Activated CD4-positive, alpha-beta memory T cell treated with anti-CD3 and anti-CD28 coated beads, Interleukin-2, amount 10 ng/mL, durations not matched to agents 7 days and 5 days (primary cell): ENCODE data around the gene ARHGAP25. TPM values are rescaled to one million over a fixed set of nuclear protein-coding genes. Genes with fewer than 3 reads are reported as not detected.

Experiments
- CTCF ChIA-PET: fragments of 350-600 bp; sonication (Branson Sonifier 250); formaldehyde crosslinking; loops from one replicate; lab custom pipeline; 2021; ENCODE audit warnings: antibody characterized with exemption, inconsistent platforms; lab: Charles Lee
- POLR2A ChIA-PET: fragments of 350-600 bp; sonication (Branson Sonifier 250); formaldehyde crosslinking; loops from one replicate; lab custom pipeline; 2021; ENCODE audit warnings: antibody characterized with exemption; lab: Charles Lee
- DNase-seq: peaks from one replicate; pipeline ENCODE4 v3.0.0-alpha.2; 2020
- H3K27ac Mint-ChIP-seq: one replicate; pipeline ENCODE4 v1.8.0; 2021; ENCODE audit warnings: mild to moderate bottlenecking, mixed read lengths
- H3K27me3 Mint-ChIP-seq: one replicate; pipeline ENCODE4 v1.8.0; 2021; ENCODE audit warnings: mixed read lengths
- H3K36me3 Mint-ChIP-seq: one replicate; pipeline ENCODE4 v1.8.0; 2021; ENCODE audit warnings: low read depth, mixed read lengths
- H3K4me1 Mint-ChIP-seq: one replicate; pipeline ENCODE4 v1.8.0; 2021; ENCODE audit warnings: mixed read lengths
- H3K4me3 Mint-ChIP-seq: one replicate; pipeline ENCODE4 v1.8.0; 2021; ENCODE audit warnings: mild to moderate bottlenecking, mixed read lengths
- H3K9me3 Mint-ChIP-seq: one replicate; pipeline ENCODE4 v1.8.0; 2021; ENCODE audit warnings: mixed read lengths
- total RNA-seq, 2 experiments: library from RNA; stranded (reverse); gene quantifications; one replicate each; pipeline ENCODE4 v1.2.3, GENCODE V29; 2021

The ARHGAP25 gene
- total RNA-seq, 2 experiments from 2014 or later = 128 to 132 TPM

DNA sequence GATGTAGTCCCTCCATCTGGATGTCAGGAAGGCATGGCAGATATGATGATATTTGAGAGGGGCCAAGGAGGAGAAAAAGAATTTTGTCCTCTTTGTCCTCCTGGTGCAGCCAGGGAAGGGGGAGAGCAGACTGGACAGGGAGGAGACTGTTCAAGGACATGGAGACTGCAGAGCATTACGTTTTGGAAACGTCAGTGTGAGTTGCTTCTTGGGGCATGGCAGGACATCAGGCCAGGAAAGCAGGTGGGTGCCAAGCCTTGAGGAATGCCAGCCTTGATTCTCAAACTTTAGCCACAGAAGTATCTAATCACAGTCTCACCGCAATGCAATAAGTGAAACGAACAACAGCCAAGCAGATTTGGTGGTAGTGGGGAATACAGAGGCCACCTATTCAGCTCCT, 70.4 kb downstream of the ARHGAP25 start:
- POLR2A ChIA-PET = interaction anchor here (1.4 to 1.5 kb wide), 2 partner anchors 25 to 31 kb away, joined by 3 to 4 read pairs; no protein-coding TSS in a partner anchor
- DNase-seq = no peak
- CTCF ChIA-PET = interaction anchor here (1.8 kb wide), 1 partner anchor 96 kb away, joined by 6 read pairs; no protein-coding TSS in a partner anchor
- peaks cover 54% of the 10 kb centered on the region for H3K36me3 Mint-ChIP-seq
- H3K9me3 Mint-ChIP-seq = no peaks in the 10 kb centered on the region
- H3K4me1 Mint-ChIP-seq = peaks cover 35% of the 10 kb centered on the region
- no peak overlapping the region for H3K4me3 Mint-ChIP-seq
- H3K27ac Mint-ChIP-seq = peak overlapping the region; percentile 29
- no peaks in the 10 kb centered on the region for H3K27me3 Mint-ChIP-seq

DNA sequence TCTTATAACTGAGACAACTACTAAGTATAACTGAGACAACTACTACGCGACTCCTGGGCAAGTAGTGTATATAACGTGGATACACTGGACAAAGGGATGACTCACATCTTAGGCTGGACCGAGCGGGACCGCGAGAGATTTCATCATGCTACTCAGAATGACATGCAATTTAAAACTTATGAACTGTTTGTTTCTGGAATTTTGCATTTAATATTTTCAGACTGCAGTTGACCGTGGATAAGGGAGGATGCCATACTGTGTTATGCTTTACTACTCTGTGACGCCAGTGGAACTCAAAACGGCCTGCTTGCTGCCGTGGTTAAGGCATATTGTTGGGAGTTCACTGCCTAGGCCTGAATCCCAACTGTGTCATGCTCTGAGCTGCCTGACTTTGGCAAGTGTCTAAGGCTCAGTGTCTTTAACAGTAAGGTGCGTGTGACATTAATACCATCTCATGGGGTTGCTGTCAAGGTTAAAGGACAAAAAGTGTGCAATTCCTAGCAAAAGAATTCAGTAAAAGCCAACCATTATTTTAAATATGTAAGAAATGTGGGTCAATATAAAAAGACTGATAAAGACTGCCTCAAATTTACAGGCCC, 72.0 kb downstream of the ARHGAP25 start:
- no peaks in the 10 kb centered on the region for H3K9me3 Mint-ChIP-seq
- ChIA-PET CTCF (interaction anchor here (1.0 kb wide), 1 partner anchor 8 kb away, joined by 3 read pairs; no protein-coding TSS in a partner anchor), POLR2A (no interaction called here)
- H3K4me3 Mint-ChIP-seq = no peak overlapping the region
- peaks cover 55% of the 10 kb centered on the region for H3K36me3 Mint-ChIP-seq
- no peak for DNase-seq
- no peaks in the 10 kb centered on the region for H3K27me3 Mint-ChIP-seq
- H3K27ac Mint-ChIP-seq = peak overlapping the region; percentile 13
- peaks cover 33% of the 10 kb centered on the region for H3K4me1 Mint-ChIP-seq

DNA sequence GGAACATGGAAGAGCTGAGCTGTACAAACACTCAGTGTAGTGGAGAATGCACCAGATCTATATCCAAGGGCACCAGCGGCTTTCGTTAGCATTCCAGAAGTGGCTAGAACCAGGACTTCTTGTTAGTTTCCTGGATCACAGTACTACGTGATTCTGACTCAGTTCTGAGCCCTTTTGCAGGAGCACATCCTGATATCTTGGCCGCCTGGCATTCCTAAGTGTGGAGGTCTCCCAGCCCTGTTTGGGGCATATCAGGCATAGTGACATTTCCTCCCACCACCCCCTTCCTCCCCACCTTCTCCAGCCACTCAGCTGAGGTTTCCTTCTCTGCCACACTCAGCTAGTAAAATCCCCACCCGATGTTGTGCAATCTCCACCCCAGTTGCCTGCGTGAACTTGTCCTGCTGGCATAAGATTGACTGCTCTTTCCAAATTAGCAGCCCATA, 73.2 kb downstream of the ARHGAP25 start:
- peak overlapping the region; percentile 54 for H3K27ac Mint-ChIP-seq
- H3K4me1 Mint-ChIP-seq = peaks cover 33% of the 10 kb centered on the region
- peaks cover 62% of the 10 kb centered on the region for H3K36me3 Mint-ChIP-seq
- no peak for DNase-seq
- H3K4me3 Mint-ChIP-seq = no peak overlapping the region
- H3K9me3 Mint-ChIP-seq = no peaks in the 10 kb centered on the region
- CTCF ChIA-PET = interaction anchor here (0.7 to 1.2 kb wide), 3 partner anchors 10 to 151 kb away, joined by 3 read pairs; no protein-coding TSS in a partner anchor
- no peaks in the 10 kb centered on the region for H3K27me3 Mint-ChIP-seq
- POLR2A ChIA-PET = interaction anchor here (0.7 to 1.2 kb wide), 2 partner anchors 42 to 62 kb away, joined by 3 to 4 read pairs; no protein-coding TSS in a partner anchor

DNA sequence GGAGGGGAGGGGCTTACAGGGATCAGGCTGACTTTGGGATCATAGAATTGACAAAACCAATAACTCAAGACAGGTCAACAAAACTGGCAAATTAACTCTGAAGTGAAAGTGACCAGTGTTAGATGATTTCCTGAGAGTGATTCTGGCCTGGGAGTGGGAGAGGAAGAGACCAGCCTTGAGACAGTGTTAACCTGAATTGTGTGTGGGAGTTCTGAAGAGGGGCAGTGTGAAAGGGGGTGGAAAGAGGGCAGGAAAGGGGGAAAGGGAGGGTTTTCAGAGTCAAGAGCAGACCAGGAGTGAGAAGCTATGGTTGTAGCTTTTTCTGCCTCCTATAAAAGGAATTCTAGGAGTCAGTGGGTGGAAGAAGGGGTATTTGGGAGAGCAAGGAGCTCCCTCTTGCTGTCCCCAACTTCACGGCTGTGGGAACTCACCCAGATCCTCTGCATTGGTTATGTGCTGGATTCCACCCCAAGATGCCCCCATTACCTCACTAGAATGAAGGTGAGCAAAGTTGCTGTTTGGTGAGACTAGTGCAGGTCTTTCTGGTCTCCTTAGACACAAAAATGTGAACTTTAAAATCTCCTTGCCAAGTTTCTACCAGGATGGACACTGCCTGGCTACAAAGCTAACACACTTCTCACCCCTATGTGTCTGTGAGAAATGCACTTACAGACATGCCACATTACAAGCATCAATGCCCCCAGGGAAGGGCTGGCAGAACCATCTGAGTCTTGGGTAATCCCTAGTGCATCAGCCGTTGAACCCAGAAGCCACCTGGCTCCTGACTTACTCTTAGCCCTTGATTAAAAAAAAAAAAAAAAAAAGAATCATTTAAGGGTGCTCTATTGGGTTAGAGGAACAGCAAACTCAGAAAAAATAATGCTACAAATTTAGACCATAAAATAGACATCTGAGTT, 75.0 kb downstream of the ARHGAP25 start:
- Mint-ChIP-seq H3K27ac (peak overlapping the region; percentile 38), H3K4me1 (peaks cover 33% of the 10 kb centered on the region), H3K4me3 (no peak overlapping the region), H3K9me3 (no peaks in the 10 kb centered on the region), H3K27me3 (no peaks in the 10 kb centered on the region), H3K36me3 (peaks cover 76% of the 10 kb centered on the region)
- POLR2A ChIA-PET = no interaction called here
- no peak for DNase-seq
- CTCF ChIA-PET = interaction anchor here (0.8 to 0.9 kb wide), 3 partner anchors 58 to 322 kb away, joined by 3 read pairs; no protein-coding TSS in a partner anchor

DNA sequence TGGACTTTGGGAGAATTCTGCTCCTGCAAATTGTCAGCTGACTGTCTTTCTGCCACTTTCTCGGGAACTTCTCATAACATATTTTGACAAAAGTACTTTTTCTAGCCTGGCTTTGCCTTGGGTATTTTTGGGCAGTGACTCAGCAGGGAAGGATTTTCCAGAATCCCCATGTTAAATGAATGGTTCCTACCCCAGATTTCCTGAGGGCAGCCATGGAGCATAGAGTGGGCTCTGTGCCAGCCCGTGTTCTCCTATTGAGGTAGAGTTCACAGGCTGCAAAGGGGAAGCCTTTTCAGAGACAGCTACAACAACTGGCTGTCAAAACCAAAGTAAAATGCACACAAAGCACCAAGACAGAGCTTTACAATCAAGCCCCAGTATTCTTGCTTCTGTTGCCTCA, 76.8 kb downstream of the ARHGAP25 start:
- H3K27ac Mint-ChIP-seq = peak overlapping the region; percentile 21

DNA sequence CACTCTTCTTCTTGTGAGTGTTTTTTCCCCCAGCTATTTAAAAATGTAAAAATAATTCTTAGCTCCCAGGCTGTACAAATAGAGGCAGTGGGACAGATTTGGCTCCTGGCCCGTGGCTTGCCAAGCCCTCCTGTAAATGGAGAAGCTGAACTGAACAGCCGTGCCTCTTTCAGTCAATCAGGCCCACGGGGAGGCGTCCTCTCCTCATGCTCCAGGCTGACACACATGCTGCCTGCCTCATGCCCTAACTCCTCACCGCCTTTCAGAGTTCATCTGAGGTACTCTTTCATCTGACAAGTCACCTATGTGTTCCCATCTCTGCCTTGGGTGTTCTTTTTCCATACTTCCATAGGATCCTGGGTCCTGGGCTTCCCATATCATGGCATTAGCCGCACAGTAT, 77.6 kb downstream of the ARHGAP25 start:
- H3K4me1 Mint-ChIP-seq = peaks cover 18% of the 10 kb centered on the region

More for the DNA sequence above, 76.8 kb downstream of the ARHGAP25 start:
- peaks cover 89% of the 10 kb centered on the region for H3K36me3 Mint-ChIP-seq
- H3K27me3 Mint-ChIP-seq = no peaks in the 10 kb centered on the region
- no peak for DNase-seq
- no peak overlapping the region for H3K4me3 Mint-ChIP-seq
- ChIA-PET CTCF (interaction anchor here (1.0 kb wide), 1 partner anchor 60 kb away, joined by 3 read pairs; no protein-coding TSS in a partner anchor), POLR2A (no interaction called here)
- no peaks in the 10 kb centered on the region for H3K9me3 Mint-ChIP-seq
- H3K4me1 Mint-ChIP-seq = peaks cover 27% of the 10 kb centered on the region

DNA sequence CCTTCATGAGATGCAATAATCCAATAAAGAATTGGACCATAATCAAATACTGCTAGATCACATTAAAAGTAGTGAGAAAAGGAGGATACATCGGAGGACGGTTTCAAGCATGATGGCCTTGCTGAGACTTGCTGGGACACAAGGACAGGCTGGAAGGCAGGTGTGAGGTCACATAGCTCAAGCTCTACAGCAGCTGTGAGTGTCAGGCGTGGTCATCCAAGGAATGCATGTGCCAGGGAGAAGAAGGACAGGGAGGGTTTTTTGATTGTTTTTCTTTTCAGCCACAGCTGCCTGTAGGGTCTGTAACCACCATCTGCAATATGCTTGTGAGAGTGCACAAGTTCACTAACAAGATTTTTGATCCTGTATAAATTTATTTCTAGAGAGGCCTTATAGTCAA, 79.0 kb downstream of the ARHGAP25 start:
- POLR2A ChIA-PET = no interaction called here
- H3K36me3 Mint-ChIP-seq = peaks cover 84% of the 10 kb centered on the region
- no peak overlapping the region for H3K27ac Mint-ChIP-seq

More for the DNA sequence above, 77.6 kb downstream of the ARHGAP25 start:
- H3K27ac Mint-ChIP-seq = no peak overlapping the region
- CTCF ChIA-PET = interaction anchor here (1.0 kb wide), 1 partner anchor 61 kb away, joined by 3 read pairs; no protein-coding TSS in a partner anchor
- H3K4me3 Mint-ChIP-seq = no peak overlapping the region
- peaks cover 86% of the 10 kb centered on the region for H3K36me3 Mint-ChIP-seq
- H3K27me3 Mint-ChIP-seq = no peaks in the 10 kb centered on the region
- POLR2A ChIA-PET = interaction anchor here (1.1 kb wide), 1 partner anchor 14 kb away, joined by 3 read pairs; no protein-coding TSS in a partner anchor
- H3K9me3 Mint-ChIP-seq = no peaks in the 10 kb centered on the region
- DNase-seq = no peak

DNA sequence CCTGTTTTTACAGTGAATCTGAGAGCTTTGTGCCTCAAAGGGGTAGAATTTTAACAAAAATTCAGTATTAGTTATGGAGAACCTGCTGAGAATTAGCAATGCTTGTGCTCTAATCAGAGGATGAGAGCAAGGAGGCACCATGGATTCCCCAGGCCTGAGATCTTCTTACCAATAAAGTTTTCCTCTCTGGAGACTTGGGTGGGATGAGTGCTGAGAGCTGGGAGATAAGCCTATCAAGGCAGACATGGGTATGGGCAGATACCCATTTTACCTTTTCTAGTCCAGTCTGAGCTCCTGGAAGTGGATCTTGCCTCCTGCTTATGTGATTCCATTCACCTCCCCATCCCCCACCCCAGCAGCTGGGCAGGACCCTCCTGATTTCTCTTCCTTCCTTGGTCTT, 82.7 kb downstream of the ARHGAP25 start:
- ChIA-PET CTCF (interaction anchor here (2.0 to 2.1 kb wide), 2 partner anchors 12 to 66 kb away, joined by 5 to 6 read pairs; no protein-coding TSS in a partner anchor), POLR2A (interaction anchor here (1.1 to 1.8 kb wide), 2 partner anchors 12 to 49 kb away, joined by 4 to 5 read pairs; no protein-coding TSS in a partner anchor)
- Mint-ChIP-seq H3K27ac (peak overlapping the region; percentile 42), H3K27me3 (no peaks in the 10 kb centered on the region), H3K9me3 (no peaks in the 10 kb centered on the region), H3K36me3 (peaks cover 87% of the 10 kb centered on the region), H3K4me1 (peaks cover 4% of the 10 kb centered on the region), H3K4me3 (no peak overlapping the region)
- no peak for DNase-seq

More for the DNA sequence above, 79.0 kb downstream of the ARHGAP25 start:
- Mint-ChIP-seq H3K4me1 (peaks cover 8% of the 10 kb centered on the region), H3K9me3 (no peaks in the 10 kb centered on the region), H3K27me3 (no peaks in the 10 kb centered on the region), H3K4me3 (no peak overlapping the region)
- CTCF ChIA-PET = no interaction called here
- DNase-seq = no peak

DNA sequence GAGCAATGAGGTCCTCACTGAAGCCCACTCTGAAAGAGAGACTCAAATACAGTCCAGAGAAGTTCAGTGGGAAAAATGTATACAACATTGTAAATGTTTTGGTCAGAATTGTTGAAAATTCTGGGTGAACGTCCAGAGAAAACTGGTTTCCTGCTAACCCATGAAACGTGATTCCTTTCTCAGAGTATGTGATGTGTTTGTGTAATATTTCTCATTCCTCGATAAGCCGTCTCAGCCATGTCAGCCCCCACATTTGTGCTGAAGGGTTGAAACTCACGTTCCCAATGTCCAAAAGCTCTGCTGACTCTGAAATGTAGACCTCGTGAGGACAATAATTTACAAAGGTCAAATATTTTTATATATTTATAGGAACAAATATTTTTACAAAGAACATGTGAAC, 84.9 kb downstream of the ARHGAP25 start:
- no peak for DNase-seq
- no peaks in the 10 kb centered on the region for H3K27me3 Mint-ChIP-seq
- no peaks in the 10 kb centered on the region for H3K9me3 Mint-ChIP-seq
- H3K27ac Mint-ChIP-seq = peak overlapping the region; percentile 6
- no peak overlapping the region for H3K4me3 Mint-ChIP-seq
- CTCF ChIA-PET = interaction anchor here (0.8 to 2.1 kb wide), 2 partner anchors 10 to 106 kb away, joined by 3 to 5 read pairs; no protein-coding TSS in a partner anchor
- POLR2A ChIA-PET = interaction anchor here (1.2 kb wide), 1 partner anchor 10 kb away, joined by 3 read pairs; no protein-coding TSS in a partner anchor
- peaks cover 89% of the 10 kb centered on the region for H3K36me3 Mint-ChIP-seq
- peaks cover 4% of the 10 kb centered on the region for H3K4me1 Mint-ChIP-seq

DNA sequence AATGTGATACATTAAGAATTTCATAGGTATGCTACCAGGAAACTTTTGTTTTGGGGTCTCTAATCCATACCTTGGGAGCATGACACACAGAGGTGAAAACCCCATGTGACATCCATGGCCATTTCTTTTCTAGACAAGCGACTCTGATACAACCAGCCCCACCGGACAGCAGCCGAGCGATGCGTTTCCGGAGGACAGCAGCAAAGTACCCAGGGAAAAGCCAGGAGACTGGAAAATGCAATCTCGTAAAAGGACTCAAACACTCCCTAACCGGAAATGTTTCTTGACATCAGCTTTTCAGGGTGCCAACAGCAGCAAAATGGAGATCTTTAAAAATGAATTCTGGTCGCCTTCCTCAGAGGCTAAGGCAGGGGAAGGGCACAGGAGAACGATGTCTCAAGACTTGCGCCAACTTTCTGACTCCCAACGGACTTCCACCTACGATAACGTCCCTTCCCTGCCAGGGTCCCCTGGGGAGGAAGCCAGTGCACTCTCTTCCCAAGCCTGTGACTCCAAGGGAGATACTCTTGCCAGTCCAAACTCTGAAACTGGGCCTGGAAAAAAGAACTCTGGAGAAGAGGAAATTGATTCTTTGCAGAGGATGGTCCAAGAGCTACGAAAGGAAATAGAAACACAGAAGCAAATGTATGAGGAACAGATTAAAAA, 87.7 kb downstream of the ARHGAP25 start:
- no peak overlapping the region for H3K27ac Mint-ChIP-seq
- DNase-seq = no peak
- H3K36me3 Mint-ChIP-seq = peaks cover 86% of the 10 kb centered on the region
- no peaks in the 10 kb centered on the region for H3K9me3 Mint-ChIP-seq
- H3K4me1 Mint-ChIP-seq = peaks cover 10% of the 10 kb centered on the region
- H3K4me3 Mint-ChIP-seq = no peak overlapping the region
- POLR2A ChIA-PET = interaction anchor here (0.7 kb wide), 1 partner anchor 355 kb away, joined by 3 read pairs; the partner anchor contains the start of genes APLF and FBXO48
- CTCF ChIA-PET = no interaction called here
- no peaks in the 10 kb centered on the region for H3K27me3 Mint-ChIP-seq

DNA sequence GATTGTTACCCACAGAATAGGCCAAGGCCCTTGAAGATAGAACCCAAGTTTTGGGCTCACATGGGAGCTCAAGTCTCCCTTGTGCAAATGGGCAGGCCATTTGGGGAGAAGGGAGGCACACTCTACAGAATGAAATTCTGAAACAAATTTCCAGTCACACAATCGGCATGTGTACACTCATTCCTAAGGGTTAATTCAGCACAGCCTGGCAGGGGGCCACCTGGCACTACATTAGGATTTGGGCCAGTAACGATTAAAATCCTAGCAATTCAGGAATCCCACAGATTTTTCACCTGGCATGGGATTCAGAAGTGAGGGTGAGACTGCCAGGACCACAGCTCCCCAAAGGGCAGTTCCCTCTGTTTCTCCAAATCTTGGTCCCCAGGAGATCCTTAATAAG, 90.2 kb downstream of the ARHGAP25 start:
- Mint-ChIP-seq H3K9me3 (no peaks in the 10 kb centered on the region), H3K27me3 (no peaks in the 10 kb centered on the region), H3K4me3 (no peak overlapping the region), H3K27ac (no peak overlapping the region), H3K36me3 (peaks cover 85% of the 10 kb centered on the region), H3K4me1 (peaks cover 33% of the 10 kb centered on the region)
- CTCF ChIA-PET = interaction anchor here (0.7 kb wide), 1 partner anchor 80 kb away, joined by 3 read pairs; no protein-coding TSS in a partner anchor
- DNase-seq = no peak
- POLR2A ChIA-PET = interaction anchor here (1.4 kb wide), 1 partner anchor 59 kb away, joined by 3 read pairs; no protein-coding TSS in a partner anchor

DNA sequence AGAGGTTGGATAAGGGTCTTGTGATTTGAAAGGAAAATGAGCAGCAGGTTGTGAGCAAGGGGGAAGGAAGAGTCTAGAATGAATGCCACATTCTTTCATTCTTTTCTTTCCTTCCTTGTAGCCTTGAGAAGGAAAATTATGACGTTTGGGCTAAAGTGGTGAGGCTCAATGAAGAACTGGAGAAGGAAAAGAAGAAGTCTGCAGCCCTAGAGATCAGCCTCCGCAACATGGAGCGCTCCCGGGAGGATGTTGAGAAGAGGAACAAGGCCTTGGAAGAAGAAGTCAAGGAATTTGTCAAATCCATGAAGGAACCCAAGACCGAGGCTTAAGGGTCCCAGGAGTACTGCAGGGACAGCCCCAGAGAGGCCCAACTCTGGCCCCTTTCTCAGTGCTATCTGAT, 91.3 kb downstream of the ARHGAP25 start:
- CTCF ChIA-PET = no interaction called here
- POLR2A ChIA-PET = no interaction called here
- no peak for DNase-seq
- H3K4me3 Mint-ChIP-seq = no peak overlapping the region
- peaks cover 77% of the 10 kb centered on the region for H3K36me3 Mint-ChIP-seq
- H3K4me1 Mint-ChIP-seq = peaks cover 41% of the 10 kb centered on the region
- peak overlapping the region; percentile 24 for H3K27ac Mint-ChIP-seq
- no peaks in the 10 kb centered on the region for H3K27me3 Mint-ChIP-seq
- H3K9me3 Mint-ChIP-seq = no peaks in the 10 kb centered on the region
